Left forelimb (tissue), 1 donor: ENCODE results near the gene IFNA21.
"Not testable (repeated sequence)": the region's sequence is repeated elsewhere in the genome, so short reads cannot be mapped to it uniquely, and the experiment has no call there.

ENCODE experiments used
- DNase-seq: peaks from one replicate; pipeline ENCODE4 v3.0.0-alpha.2; 2018; ENCODE audit warnings: low spot score

IFNA21 gene

DNA sequence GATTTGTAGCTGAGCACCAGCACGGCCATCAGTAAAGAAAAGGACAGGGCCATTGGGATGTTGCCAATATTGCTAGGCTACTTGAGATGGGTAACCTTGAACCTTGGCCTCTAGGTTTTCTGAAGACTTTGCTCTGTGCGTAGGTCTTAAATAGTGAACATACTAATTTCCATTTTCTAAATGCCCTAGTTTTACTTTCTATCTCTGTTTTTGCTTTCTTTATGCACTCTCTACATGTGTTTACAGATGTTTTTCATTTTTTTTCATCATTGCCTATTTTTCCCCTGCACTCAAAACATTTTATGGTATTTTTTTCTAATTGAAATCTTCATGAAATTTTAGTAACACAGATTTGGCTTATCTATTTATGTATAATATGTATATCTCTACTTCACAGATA, at the start of gene IFNA21:
IFNA21 (minus strand) TSS at position 101 of the 400 bp plus-strand sequence; CDS start at position 53, 48 bp downstream.
- not testable (repeated sequence) for DNase-seq

DNA sequence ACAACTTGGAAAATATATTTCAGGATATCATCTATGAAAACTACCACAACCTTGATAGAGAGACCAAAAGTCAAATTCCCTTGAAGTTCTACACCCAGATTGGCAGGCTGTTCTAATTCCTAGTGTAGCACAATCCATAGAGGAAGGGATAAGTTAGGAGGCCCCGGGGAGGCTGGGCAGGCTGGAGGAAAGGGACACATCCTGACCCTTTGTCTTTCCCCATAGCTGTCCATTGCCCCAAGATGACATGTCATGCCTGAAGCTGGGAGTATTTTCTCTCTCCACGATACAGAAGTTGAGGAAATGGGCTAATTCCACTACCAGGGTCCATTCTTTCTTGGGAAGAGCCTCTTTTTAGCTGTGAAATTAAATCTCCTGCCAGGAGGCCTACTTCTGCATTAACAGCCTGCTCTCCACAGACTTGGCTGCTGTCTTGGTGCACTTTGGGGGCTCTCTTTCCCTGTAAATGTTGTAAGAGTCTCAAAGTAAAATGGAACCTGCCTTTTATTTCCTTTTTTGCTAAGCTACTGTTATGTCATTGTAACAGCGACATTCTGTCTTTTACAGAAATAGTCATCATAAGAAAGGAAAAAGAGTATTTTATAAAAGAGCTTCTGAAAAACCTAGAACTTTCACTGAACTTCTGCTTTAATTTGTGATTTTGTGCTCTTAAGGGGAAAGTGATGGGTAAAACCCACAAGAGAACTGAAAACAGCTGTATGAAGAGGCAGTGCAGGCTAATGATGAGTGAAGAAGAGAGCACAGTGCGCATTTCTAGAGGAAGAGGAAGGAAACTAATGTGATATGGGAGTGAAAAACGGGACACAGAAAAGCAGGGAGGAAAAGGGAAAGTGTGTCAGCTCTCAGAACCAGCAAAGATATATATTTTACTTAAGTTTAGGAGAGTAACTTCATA, 47.2 kb upstream of the IFNA21 start:
- not testable (repeated sequence) for DNase-seq

DNA sequence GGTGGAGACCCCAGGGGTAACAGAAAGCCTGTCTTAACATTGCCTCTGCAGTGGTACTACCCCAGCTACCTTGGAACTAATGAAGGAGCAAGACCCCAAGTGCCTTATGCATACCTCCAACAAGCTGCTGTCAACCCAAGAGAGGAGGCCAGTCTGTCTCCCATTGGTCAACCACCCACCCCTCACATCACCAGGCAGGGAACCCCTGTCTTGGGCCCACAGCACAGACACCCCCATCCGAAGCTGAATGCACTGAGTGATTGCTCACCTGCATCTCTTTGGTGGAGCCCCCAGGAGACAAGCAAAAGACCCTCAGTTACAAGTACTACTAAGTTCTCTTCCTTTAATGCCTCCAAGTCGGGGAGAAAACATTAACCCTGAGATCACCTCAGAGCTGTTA, 45.7 kb upstream of the IFNA21 start:
- DNase-seq = not testable (repeated sequence)

DNA sequence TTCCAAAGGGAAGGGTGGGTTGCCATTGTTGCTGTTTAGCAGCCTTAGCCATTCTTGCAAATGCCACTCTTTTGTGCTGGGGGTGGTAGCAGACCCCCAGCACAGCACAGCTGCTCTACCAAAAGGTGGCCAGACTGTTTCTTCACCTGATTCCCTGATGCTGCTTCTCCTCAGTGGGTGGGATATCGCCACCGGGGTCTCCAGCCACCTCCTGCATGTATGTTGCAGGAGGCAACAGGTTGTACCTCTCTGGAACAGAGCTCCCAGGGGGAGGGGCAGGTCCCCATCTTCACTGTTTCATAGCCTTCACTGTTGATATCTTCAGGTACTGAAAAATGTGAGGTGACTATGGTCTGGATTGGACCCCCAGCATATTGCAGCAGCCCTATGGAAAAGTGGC, 44.3 kb upstream of the IFNA21 start:
- not testable (repeated sequence) for DNase-seq

DNA sequence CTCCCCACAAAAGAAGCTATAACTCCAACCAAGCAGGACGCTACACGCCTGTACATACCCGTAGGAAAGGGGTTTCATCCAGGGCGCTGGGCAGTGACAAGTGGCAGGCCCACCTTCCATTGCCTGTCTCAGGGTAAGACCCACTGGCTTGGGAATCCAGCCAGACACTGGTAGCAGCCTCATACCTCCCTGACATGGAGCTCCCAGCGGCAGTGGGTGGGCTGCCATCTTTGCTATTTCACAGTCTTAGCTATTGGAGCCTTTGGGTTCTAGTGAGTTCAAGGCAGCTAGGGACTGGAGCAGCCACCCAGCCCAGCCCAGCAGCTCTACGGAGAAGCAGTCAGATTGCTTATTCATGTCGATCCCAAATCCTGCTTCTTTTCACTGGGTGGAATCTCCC, 43.9 kb upstream of the IFNA21 start:
- DNase-seq = no peak

DNA sequence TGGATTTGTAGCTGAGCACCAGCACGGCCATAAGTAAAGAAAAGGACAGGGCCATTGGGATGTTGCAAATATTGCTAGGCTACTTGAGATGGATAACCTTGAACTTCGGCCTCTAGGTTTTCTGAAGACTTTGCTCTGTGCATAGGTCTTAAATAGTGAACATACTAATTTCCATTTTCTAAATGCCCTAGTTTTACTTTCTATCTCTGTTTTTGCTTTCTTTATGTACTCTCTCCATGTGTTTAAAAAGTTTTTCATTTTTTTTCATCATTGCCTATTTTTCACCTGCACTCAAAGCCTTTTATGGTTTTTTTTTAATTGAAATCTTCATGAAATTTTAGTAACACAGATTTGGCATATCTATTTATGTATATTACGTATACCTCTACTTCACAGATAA, 40.6 kb upstream of the IFNA21 start, which contains the start of gene IFNA10:
IFNA10 (minus strand) TSS at position 101 of the 400 bp plus-strand sequence; CDS start at position 55, 46 bp downstream.
- not testable (repeated sequence) for DNase-seq

DNA sequence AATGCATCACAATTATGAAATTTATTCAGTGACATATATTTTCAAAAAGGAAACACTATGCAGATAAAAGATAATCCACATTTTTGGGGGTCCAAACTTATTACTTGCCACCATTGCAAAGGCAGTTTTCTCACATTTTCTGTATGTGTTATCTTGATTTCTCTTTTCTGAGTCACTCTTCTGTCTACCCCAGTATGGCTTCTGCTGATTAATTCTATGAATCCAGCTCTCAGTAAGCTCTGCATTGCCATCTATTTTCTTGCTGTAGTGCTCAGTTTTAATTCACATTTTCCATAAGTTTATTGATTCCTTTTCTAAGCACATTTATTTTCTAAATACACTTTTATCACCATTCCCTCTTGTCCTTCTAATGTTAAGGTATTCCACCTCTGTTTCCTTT, 38.7 kb upstream of the IFNA21 start:
- no peak for DNase-seq

DNA sequence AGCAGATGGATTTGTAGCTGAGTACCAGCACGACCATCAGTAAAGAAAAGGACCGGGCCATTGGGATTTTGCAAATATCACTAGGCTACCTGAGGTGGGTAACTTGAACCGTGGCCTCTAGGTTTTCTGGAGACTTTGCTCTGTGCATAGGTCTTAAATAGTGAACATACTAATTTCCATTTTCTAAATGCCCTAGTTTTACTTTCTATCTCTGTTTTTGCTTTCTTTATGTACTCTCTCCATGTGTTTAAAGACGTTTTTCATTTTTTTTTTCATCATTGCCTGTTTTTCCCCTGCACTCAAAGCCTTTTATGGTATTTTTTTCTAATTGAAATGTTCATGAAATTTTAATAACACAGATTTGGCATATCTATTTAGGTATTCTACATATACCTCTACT, 35.6 kb upstream of the IFNA21 start, which contains the start of gene IFNA7:
IFNA7 (minus strand) TSS at position 101 of the 400 bp plus-strand sequence; CDS start at position 61, 40 bp downstream.
- not testable (repeated sequence) for DNase-seq

DNA sequence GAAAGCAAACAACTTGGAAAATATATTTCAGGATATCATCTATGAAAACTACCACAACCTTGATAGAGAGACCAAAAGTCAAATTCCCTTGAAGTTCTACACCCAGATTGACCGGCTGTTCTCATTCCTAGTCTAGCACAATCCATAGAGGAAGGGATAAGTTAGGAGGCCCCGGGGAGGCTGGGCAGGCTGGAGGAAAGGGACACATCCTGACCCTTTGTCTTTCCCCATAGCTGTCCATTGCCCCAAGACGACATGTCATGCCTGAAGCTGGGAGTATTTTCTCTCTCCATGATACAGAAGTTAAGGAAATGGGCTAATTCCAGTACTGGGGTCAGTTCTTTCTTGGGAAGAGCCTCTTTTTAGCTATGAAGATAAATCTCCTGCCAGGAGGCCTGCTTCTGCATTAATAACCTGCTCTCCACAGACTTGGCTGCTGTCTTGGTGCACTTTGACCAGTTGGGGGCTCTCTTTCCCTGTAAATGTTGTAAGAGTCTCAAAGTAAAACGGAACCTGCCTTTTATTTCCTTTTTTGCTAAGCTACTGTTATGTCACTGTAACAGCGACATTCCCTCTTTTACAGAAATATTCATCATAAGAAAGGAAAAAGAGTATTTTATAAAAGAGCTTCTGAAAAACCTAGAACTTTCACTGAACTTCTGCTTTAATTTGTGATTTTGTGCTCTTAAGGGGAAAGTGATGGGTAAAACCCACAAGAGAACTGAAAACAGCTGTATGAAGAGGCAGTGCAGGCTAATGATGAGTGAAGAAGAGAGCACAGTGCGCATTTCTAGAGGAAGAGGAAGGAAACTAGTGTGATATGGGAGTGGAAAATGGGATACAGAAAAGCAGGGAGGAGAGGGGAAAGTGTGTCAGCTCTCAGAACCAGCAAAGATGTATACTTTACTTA, 28.7 kb upstream of the IFNA21 start:
- not testable (repeated sequence) for DNase-seq

DNA sequence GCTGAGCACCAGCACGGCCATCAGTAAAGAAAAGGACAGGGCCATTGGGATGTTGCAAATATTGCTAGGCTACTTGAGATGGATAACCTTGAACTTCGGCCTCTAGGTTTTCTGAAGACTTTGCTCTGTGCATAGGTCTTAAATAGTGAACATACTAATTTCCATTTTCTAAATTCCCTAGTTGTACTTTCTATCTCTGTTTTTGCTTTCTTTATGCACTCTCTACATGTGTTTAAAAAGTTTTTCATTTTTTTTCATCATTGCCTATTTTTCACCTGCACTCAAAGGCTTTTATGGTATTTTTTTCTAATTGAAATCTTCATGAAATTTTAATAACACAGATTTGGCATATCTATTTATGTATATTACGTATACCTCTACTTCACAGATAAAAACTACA, 21.0 kb upstream of the IFNA21 start, which contains the start of gene IFNA4:
IFNA4 (minus strand) TSS at position 101 of the 400 bp plus-strand sequence; CDS start at position 45, 56 bp downstream.
- not testable (repeated sequence) for DNase-seq

DNA sequence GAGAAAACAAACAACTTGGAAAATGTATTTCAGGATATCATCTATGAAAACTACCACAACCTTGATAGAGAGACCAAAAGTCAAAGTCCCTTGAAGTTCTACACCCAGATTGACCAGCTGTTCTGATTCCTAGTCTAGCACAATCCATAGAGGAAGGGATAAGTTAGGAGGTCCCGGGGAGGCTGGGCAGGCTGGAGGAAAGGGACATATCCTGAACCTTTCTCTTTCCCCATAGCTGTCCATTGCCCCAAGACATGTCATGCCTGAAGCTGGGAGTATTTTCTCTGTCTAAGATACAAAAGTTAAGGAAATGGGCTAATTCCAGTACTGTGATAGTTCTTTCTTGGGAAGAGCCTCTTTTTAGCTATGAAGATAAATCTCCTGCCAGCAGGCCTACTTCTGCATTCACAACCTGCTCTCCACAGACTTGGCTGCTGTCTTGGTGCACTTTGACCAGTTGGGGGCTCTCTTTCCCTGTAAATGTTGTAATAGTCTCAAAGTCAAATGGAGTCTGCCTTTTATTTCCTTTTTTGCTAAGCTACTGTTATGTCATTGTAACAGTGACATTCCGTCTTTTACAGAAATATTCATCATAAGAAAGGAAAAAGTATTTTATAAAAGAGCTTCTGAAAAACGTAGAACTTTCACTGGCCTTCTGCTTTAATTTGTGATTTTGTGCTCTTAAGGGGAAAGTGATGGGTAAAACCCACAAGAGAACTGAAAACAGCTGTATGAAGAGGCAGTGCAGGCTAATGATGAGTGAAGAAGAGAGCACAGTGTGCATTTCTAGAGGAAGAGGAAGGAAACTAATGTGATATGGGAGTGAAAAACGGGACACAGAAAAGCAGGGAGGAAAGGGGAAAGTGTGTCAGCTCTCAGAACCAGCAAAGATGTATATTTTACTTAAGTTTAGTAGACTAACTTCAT, 16.6 kb upstream of the IFNA21 start:
- not testable (repeated sequence) for DNase-seq

DNA sequence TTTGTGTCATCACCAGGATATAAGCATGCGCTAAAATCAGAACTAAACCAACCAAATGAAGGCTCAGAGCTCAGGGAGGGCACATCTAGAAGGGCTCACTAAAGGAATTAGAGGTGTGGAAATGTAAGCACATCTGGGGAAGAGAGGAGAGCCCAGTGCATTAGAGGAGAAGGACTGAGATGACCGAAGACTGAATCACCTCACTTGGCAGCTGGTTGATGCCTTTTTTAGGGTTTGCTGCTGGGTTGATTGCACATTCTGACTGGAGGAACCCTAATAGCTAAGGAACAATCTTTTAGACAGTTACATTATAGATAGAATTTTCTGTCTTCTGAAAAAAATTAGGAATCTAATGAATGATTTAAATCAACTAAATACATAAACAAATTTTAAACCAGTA, 8.2 kb upstream of the IFNA21 start:
- DNase-seq = no peak

DNA sequence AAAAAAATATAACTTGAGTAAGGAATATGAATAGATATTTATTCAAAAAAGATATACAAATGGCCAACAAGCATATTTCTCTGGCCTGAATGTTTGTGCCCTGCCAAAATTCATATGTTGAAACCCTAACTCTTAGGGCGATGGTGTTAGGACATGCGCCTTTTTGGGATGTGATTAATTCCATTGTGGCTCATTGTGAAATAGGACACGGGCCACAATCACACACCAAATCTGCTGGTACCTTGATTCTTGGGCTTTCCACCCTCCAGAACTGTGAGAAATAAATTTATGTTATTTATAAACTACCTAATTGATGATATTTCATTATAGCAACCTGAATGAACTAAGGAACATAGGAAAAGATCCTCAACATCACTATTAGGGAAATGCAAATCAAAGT, 5.7 kb upstream of the IFNA21 start:
- no peak for DNase-seq

DNA sequence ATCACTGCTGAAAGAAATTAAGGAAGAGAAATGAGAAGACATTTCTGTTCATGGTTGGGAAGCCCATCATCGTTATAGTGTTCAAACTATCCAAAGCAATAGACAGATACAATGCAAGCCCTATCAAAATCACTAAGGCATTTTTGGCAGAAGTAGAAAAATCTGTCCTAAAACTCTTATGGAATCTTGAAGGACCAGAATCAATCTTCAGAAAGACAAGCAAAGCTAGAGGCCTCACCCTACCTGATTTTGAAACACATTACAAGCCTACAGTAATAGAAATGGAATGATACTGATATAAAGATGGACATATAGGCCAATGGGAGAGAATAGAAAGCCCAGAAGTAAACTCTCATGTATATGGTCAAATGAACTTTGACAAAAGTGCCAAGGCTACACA, 4.9 kb upstream of the IFNA21 start:
- DNase-seq = no peak

DNA sequence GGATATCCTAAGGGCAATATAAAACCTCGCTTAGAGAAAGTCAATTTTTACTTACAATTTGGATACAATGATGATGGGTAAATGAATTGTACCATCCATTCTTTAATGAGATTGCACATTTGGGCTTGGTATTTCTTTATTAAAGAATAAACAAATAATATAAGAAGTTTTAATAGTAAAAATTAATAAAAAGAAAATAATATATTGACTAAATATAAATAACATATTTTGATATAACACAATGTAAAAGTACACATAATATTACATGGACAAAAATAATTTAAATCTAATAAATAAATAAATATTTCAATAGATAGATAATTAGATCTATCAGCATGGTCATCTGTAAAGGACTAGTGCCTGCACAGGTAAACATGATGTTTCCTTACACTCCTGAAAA, 944 bp downstream of the IFNA21 start:
- no peak for DNase-seq

DNA sequence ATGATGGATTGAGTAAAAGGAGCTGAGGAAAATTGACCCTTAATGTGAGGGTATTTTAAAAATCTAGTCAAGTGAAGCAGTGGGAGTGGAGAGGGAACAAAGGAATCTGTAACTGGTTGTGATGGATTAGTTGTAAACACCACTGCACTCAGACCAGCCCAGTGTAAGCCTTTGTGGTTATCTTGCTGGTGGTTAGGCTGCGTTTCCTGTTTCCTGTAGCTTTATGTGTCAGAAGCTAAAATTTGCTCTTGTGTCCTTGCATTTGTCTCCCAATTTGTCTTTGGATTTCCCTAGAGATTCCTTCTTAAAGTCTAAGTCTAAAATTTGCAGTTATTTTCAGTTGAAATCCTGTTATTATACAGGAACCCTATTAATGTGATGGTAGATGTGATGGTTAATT, 6.3 kb downstream of the IFNA21 start:
- no peak for DNase-seq

DNA sequence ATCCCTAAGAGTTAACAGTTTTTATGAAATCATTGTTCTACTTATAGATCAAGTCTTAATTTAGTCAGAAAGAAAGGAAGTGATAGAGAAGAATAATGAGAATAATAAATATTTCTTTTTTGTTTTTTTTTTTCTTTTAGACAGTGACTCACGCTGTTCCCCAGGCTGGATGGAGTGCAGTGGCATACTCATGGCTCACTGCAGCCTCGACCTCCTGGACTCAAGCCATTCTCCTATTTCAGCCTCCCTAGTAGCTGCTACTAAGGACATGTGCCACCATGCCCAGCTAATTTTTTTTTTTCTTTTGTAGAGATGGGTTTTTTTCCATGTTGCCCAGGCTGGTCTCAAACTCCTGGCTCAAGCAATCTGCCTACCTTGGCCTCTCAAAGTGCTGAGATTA, 11.0 kb downstream of the IFNA21 start:
- no peak for DNase-seq

DNA sequence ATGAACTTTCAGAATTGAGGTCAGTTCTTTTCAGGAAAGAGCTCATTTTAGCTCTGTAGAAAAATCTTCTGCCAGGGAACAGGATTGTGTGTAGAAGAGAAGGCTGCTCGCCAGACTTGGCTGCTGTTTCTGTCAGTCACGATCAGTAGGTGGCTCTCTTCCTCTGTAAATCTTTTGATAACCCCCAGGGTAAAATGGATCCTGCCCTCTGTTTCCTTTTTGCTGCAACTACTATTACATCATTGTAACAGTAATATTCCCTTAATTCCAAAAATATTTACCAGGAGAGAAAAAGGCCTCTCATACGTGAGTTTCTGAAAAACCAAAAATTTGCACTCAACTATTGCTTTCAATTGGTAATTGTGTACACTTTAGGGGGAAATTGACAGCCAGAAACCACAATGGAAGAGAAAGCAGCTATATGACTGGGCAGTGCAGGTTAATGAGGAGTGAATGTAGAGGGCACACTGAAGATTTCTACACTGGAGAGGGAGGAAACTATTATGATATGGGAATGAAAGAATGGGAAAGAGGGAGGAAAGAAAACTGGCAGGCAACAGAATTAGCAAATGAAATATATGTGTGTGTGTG, 12.3 kb downstream of the IFNA21 start:
- no peak for DNase-seq

DNA sequence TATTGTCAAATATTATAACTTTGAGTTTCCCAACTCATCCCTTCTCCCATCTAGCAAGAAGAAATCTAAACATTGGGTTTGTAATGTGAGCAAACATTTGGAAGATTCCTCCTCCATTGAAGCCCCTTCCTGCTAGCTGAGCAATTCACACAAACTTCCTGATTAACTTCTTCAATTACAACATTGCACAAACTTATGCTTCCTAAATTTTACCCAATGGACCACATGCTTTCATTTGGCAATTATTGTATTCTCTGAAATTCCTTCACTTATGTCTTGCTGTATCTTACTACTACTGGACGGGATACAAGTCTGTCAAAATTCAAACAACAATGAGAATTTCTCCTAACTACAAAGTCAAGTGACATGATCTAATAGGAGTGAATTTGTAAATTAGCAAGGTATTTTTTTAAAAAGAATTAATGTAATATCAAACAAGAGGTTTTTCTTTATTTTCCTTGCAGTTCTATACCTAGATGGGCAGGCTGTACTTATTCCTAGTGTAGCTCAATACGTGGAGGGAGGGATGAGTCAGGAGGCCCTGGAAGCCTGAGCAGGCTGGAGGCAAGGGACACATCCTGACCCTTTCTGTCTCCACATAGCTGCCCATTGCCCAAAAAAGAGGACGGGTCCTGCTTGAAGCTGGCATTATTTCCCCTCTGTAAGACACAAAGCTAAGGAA, 13.0 kb downstream of the IFNA21 start:
- no peak for DNase-seq

DNA sequence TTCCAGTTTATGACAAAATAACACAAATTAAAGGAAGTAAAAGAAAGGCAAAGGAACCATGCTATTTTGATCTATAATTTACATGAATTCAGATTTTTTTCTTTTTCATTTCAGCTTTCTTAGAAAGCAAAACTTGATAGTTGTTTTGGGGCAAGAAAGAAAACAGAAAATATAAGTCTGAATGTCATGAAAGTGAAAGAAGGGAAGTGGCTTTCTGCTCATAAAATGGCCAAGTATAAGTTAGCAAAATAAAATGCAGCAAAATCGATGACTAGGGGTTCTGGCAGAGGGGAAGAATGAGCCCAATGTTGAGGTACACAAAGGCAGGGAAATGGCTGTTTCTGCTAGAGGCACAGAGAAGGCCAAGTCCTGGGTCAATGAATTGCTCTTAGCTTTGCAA, 21.9 kb downstream of the IFNA21 start:
- DNase-seq = no peak
